GM18505 (cell line): Measurements from ENCODE around the gene ZC3H13.

ENCODE experiments used
- ATAC-seq: cut with Tn5 transposase; IDR thresholded peaks from one replicate; pipeline ENCODE4 v1.9.1; 2021; ENCODE audit not compliant: unreplicated experiment
- POLR2A ChIP-seq: IDR thresholded peaks from 4 replicates; pipeline ENCODE4 v1.6.1; 2011; ENCODE audit warnings: borderline replicate concordance; ENCODE audit not compliant: insufficient read depth, insufficient read length; ENCODE audit errors: extremely low read depth

Gene ZC3H13

GRCh38 chr13:46039411-46040182 is 12.9 kb downstream of the ZC3H13 start:
- TF ChIP-seq POLR2A: no peak
- no peak for ATAC-seq

- no peak for TF ChIP-seq POLR2A
Measured at GRCh38 chr13:46038296-46038695, 14.2 kb downstream of the ZC3H13 start.

GRCh38 chr13:46035066-46035465 is 17.5 kb downstream of the ZC3H13 start:
- no peak for TF ChIP-seq POLR2A
- no peak for ATAC-seq

More at GRCh38 chr13:46038296-46038695, 14.2 kb downstream of the ZC3H13 start:
- ATAC-seq: no peak

GRCh38 chr13:46032341-46032740 is 20.2 kb downstream of the ZC3H13 start:
- no peak for TF ChIP-seq POLR2A
- ATAC-seq: no peak

GRCh38 chr13:46031581-46032263 is 20.8 kb downstream of the ZC3H13 start:
- TF ChIP-seq POLR2A: no peak
- ATAC-seq: no peak

GRCh38 chr13:46025157-46025556 is 27.4 kb downstream of the ZC3H13 start:
- no peak for TF ChIP-seq POLR2A
- ATAC-seq: no peak

GRCh38 chr13:46022481-46022880 is 30.1 kb downstream of the ZC3H13 start:
- no peak for TF ChIP-seq POLR2A
- no peak for ATAC-seq

- no peak for ATAC-seq
- TF ChIP-seq POLR2A: no peak
Measured at GRCh38 chr13:46016216-46016615, 36.3 kb downstream of the ZC3H13 start.

- no peak for TF ChIP-seq POLR2A
- ATAC-seq: no peak
Measured at GRCh38 chr13:46015366-46015765, 37.2 kb downstream of the ZC3H13 start.

GRCh38 chr13:46012404-46012803 is 40.1 kb downstream of the ZC3H13 start:
- no peak for TF ChIP-seq POLR2A
- no peak for ATAC-seq

- no peak for TF ChIP-seq POLR2A
- ATAC-seq: no peak
Measured at GRCh38 chr13:46010148-46010547, 42.4 kb downstream of the ZC3H13 start.

GRCh38 chr13:46008631-46009030 is 43.9 kb downstream of the ZC3H13 start:
- ATAC-seq: no peak
- no peak for TF ChIP-seq POLR2A

- no peak for ATAC-seq
- TF ChIP-seq POLR2A: no peak
Measured at GRCh38 chr13:46006688-46007452, 45.7 kb downstream of the ZC3H13 start.

GRCh38 chr13:46004491-46004890 is 48.1 kb downstream of the ZC3H13 start:
- no peak for ATAC-seq
- no peak for TF ChIP-seq POLR2A

GRCh38 chr13:45996631-45997030 is 55.9 kb downstream of the ZC3H13 start:
- ATAC-seq: no peak
- TF ChIP-seq POLR2A: no peak
